ENCODE data around the gene ERN1. TPM values are rescaled to one million over a fixed set of nuclear protein-coding genes. Genes with fewer than 3 reads are reported as not detected.

Gene ERN1
- total and polyA plus RNA-seq, 2 of the 13 experiments (the other 11 are each of a cell fraction or from before 2014, with no cell fraction given) = 6.0 to 12.7 TPM

DNA sequence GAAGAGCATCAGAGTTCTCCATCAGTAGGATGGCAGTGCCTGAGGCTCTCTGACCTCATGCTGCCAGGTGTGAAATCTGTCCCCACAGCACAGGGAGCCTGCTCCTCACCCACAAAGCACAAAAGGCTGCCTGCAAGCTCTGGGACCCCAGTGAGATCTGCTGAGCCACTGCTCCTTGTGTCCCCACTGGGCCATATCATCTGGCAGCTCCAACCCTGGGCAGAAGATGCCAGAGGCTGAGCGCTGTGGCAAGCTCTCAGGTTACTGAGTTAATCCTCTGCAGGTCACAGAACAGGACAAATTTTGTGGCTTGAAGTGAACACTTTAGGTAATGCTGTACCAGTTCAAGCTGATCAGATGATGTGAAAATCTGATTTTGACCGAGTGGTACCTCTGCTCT lies 26.7 kb upstream of the ERN1 start (continued):
- TF ChIP-seq, protein P1, sequence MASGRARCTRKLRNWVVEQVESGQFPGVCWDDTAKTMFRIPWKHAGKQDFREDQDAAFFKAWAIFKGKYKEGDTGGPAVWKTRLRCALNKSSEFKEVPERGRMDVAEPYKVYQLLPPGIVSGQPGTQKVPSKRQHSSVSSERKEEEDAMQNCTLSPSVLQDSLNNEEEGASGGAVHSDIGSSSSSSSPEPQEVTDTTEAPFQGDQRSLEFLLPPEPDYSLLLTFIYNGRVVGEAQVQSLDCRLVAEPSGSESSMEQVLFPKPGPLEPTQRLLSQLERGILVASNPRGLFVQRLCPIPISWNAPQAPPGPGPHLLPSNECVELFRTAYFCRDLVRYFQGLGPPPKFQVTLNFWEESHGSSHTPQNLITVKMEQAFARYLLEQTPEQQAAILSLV (CRISPR knock-in tag; IDR thresholded peaks at IDR 0.05; ENCODE audit: borderline replicate concordance) = 0 out of 2 replicates have a peak, but pooled peaks have one; percentile 6
- TF ChIP-seq MZF1 (CRISPR knock-in tag; IDR thresholded peaks at IDR 0.05; ENCODE audit: borderline replicate concordance) (no peak), ZEB1 (IDR thresholded peaks at IDR 0.05; ENCODE audit: insufficient replicate concordance, low read depth) (peak; percentile 14), YY1 (IDR thresholded peaks at IDR 0.05; ENCODE audit: insufficient read depth, insufficient replicate concordance, low read depth, low read length) (no peak), FOSL2 (CRISPR knock-in tag; IDR thresholded peaks at IDR 0.05) (no peak), MAFK (conservative IDR thresholded peaks at IDR 0.05 in 1 of 2, IDR thresholded peaks at IDR 0.05 in 1 of 2; ENCODE audit: low read length in 2 of 2) (no peak), MYC (CRISPR knock-in tag; IDR thresholded peaks at IDR 0.05; ENCODE audit: borderline replicate concordance) (0 out of 2 replicates have a peak, but pooled peaks have one; percentile 4), ELF4 (CRISPR knock-in tag; IDR thresholded peaks at IDR 0.05; ENCODE audit: borderline replicate concordance) (0 out of 2 replicates have a peak, but pooled peaks have one; percentile 53), ZNF775 (CRISPR knock-in tag; IDR thresholded peaks at IDR 0.05; ENCODE audit: borderline replicate concordance) (no peak), SP4 (CRISPR knock-in tag; IDR thresholded peaks at IDR 0.05) (0 out of 2 replicates have a peak, but pooled peaks have one; percentile 36), ZNF264 (CRISPR knock-in tag; IDR thresholded peaks at IDR 0.05) (no peak), TARDBP (CRISPR knock-in tag; IDR thresholded peaks at IDR 0.05) (no peak), ZNF816 (CRISPR knock-in tag; IDR thresholded peaks at IDR 0.05; ENCODE audit: borderline replicate concordance) (no peak), ZNF451 (CRISPR knock-in tag; IDR thresholded peaks at IDR 0.05) (0 out of 2 replicates have a peak, but pooled peaks have one; percentile 35), XBP1 (CRISPR knock-in tag; IDR thresholded peaks at IDR 0.05) (no peak), NFYC (CRISPR knock-in tag; IDR thresholded peaks at IDR 0.05) (0 out of 2 replicates have a peak, but pooled peaks have one; percentile 1), MAF1 (CRISPR knock-in tag; IDR thresholded peaks at IDR 0.05; ENCODE audit: borderline replicate concordance) (0 out of 2 replicates have a peak, but pooled peaks have one; percentile 50)
- TF ChIP-seq, protein P2, sequence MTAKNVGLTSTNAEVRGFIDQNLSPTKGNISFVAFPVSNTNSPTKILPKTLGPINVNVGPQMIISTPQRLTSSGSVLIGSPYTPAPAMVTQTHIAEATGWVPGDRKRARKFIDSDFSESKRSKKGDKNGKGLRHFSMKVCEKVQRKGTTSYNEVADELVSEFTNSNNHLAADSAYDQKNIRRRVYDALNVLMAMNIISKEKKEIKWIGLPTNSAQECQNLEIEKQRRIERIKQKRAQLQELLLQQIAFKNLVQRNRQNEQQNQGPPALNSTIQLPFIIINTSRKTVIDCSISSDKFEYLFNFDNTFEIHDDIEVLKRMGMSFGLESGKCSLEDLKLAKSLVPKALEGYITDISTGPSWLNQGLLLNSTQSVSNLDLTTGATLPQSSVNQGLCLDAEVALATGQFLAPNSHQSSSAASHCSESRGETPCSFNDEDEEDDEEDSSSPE (CRISPR knock-in tag; IDR thresholded peaks at IDR 0.05) = no peak
- TF ChIP-seq, protein P3, sequence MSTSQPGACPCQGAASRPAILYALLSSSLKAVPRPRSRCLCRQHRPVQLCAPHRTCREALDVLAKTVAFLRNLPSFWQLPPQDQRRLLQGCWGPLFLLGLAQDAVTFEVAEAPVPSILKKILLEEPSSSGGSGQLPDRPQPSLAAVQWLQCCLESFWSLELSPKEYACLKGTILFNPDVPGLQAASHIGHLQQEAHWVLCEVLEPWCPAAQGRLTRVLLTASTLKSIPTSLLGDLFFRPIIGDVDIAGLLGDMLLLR (CRISPR knock-in tag; IDR thresholded peaks at IDR 0.05) = no peak
- TF ChIP-seq, protein P4, sequence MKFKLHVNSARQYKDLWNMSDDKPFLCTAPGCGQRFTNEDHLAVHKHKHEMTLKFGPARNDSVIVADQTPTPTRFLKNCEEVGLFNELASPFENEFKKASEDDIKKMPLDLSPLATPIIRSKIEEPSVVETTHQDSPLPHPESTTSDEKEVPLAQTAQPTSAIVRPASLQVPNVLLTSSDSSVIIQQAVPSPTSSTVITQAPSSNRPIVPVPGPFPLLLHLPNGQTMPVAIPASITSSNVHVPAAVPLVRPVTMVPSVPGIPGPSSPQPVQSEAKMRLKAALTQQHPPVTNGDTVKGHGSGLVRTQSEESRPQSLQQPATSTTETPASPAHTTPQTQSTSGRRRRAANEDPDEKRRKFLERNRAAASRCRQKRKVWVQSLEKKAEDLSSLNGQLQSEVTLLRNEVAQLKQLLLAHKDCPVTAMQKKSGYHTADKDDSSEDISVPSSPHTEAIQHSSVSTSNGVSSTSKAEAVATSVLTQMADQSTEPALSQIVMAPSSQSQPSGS (CRISPR knock-in tag; IDR thresholded peaks at IDR 0.05) = 0 out of 2 replicates have a peak, but pooled peaks have one; percentile 1
- TF ChIP-seq, protein P5, sequence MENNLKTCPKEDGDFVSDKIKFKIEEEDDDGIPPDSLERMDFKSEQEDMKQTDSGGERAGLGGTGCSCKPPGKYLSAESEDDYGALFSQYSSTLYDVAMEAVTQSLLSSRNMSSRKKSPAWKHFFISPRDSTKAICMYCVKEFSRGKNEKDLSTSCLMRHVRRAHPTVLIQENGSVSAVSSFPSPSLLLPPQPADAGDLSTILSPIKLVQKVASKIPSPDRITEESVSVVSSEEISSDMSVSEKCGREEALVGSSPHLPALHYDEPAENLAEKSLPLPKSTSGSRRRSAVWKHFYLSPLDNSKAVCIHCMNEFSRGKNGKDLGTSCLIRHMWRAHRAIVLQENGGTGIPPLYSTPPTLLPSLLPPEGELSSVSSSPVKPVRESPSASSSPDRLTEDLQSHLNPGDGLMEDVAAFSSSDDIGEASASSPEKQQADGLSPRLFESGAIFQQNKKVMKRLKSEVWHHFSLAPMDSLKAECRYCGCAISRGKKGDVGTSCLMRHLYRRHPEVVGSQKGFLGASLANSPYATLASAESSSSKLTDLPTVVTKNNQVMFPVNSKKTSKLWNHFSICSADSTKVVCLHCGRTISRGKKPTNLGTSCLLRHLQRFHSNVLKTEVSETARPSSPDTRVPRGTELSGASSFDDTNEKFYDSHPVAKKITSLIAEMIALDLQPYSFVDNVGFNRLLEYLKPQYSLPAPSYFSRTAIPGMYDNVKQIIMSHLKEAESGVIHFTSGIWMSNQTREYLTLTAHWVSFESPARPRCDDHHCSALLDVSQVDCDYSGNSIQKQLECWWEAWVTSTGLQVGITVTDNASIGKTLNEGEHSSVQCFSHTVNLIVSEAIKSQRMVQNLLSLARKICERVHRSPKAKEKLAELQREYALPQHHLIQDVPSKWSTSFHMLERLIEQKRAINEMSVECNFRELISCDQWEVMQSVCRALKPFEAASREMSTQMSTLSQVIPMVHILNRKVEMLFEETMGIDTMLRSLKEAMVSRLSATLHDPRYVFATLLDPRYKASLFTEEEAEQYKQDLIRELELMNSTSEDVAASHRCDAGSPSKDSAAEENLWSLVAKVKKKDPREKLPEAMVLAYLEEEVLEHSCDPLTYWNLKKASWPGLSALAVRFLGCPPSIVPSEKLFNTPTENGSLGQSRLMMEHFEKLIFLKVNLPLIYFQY (CRISPR knock-in tag; IDR thresholded peaks at IDR 0.05; ENCODE audit: borderline replicate concordance) = no peak

Measured in HepG2 (cell line).